Endothelial cell of umbilical vein (primary cell): ENCODE results near the gene EPS8L1. TPM values are rescaled to one million over a fixed set of nuclear protein-coding genes. Genes with fewer than 3 reads are reported as not detected.
A peak's percentile ranks its signal among the peaks of the same experiment; 100 is the strongest.

Source experiments
- BruUV-seq: library from RNA; stranded (reverse); fragments of 400-500 nt; replicated peaks from 2 replicates; lab custom pipeline; 2021; lab: Mats Ljungman, UMichigan
- CTCF ChIA-PET: fragments of 300-600, 350-600 bp; sonication (Branson Sonifier 250); formaldehyde crosslinking; loops from one replicate; lab custom pipeline; 2021; ENCODE audit warnings: antibody characterized with exemption, inconsistent platforms; lab: Charles Lee
- POLR2A ChIA-PET: fragments of 300-600, 350-600 bp; sonication (Branson Sonifier 250); formaldehyde crosslinking; loops from one replicate; lab custom pipeline; 2021; ENCODE audit warnings: antibody characterized with exemption, inconsistent platforms; lab: Charles Lee
- DNase-seq: peaks from one replicate; pipeline ENCODE4 v3.0.0-alpha.2; 2011; ENCODE audit warnings: low read depth, low spot score
- FAIRE-seq: peaks from 2 replicates; lab custom pipeline; 2011; peaks lifted over from hg19 to GRCh38; lab: Jason Lieb, UNC
- H2AFZ ChIP-seq: 2 replicates; pipeline ENCODE4 v1.6.0; 2012; ENCODE audit warnings: low read depth, low read length, control low read depth, inconsistent platforms
- H3K27ac ChIP-seq: 2 replicates; pipeline ENCODE4 v1.5.1; 2011; ENCODE audit warnings: low read depth, mild to moderate bottlenecking, control low read depth, low read length, moderate library complexity; ENCODE audit not compliant: insufficient read depth
- H3K27me3 ChIP-seq, 2 experiments: 2 replicates each; pipeline versions ENCODE4 v1.6.0 to v1.6.1; 2011; ENCODE audit warnings: low read length in 2 of 2, mixed read lengths in 1 of 2; ENCODE audit not compliant: control insufficient read depth in 2 of 2, insufficient read depth in 2 of 2
- H3K36me3 ChIP-seq, 2 experiments: 2 replicates in 1 of 2; 3 replicates in 1 of 2; pipeline ENCODE4 v1.5.1; 2011; ENCODE audit warnings: low read length in 2 of 2, mild to moderate bottlenecking in 1 of 2, moderate library complexity in 1 of 2; ENCODE audit not compliant: control insufficient read depth in 2 of 2, insufficient read depth in 2 of 2; ENCODE audit errors: extremely low read depth in 1 of 2
- H3K4me1 ChIP-seq: 3 replicates; pipeline ENCODE4 v1.5.1; 2011; ENCODE audit warnings: mild to moderate bottlenecking, low read length; ENCODE audit not compliant: control insufficient read depth, insufficient read depth; ENCODE audit errors: extremely low read depth
- H3K4me2 ChIP-seq: 2 replicates; pipeline ENCODE4 v1.6.1; 2011; ENCODE audit warnings: low read length, control low read depth, mixed read lengths; ENCODE audit not compliant: insufficient read depth
- H3K4me3 ChIP-seq, 3 experiments: fragments of 200-600 bp in 1 of 3; sonication (generic), shearing (Covaris generic) in 1 of 3; replicated peaks in 1 of 3; 2 replicates each; pipeline ENCODE4 v1.5.1; 2011 to 2016; ENCODE audit warnings: control low read depth in 3 of 3, low read length in 3 of 3, mild to moderate bottlenecking in 2 of 3, inconsistent platforms in 1 of 3, low read depth in 1 of 3, moderate library complexity in 1 of 3; ENCODE audit not compliant: insufficient read depth in 1 of 3
- H3K79me2 ChIP-seq: 2 replicates; pipeline ENCODE4 v1.6.0; 2012; ENCODE audit warnings: low read length, inconsistent platforms; ENCODE audit not compliant: control insufficient read depth, insufficient read depth
- H3K9ac ChIP-seq: replicated peaks from 2 replicates; pipeline ENCODE3; 2011; ENCODE audit warnings: low read length, control low read depth; ENCODE audit not compliant: insufficient read depth; ENCODE audit errors: extremely low read depth
- H3K9me1 ChIP-seq: replicated peaks from 3 replicates; pipeline ENCODE4 v1.6.0; 2011; ENCODE audit warnings: mild to moderate bottlenecking, low read length; ENCODE audit not compliant: control insufficient read depth, insufficient read depth; ENCODE audit errors: extremely low read depth
- H3K9me3 ChIP-seq: replicated peaks from 2 replicates; pipeline ENCODE4 v1.5.1; 2012; ENCODE audit warnings: low read length, inconsistent platforms; ENCODE audit not compliant: control insufficient read depth, insufficient read depth
- H4K20me1 ChIP-seq: replicated peaks from 2 replicates; pipeline ENCODE3; 2011; ENCODE audit warnings: mild to moderate bottlenecking, low read length; ENCODE audit not compliant: control insufficient read depth, insufficient read depth; ENCODE audit errors: extremely low read depth
- GATA2 ChIP-seq: IDR thresholded peaks from 2 replicates; pipeline ENCODE4 v1.7.0; 2011; ENCODE audit warnings: low read depth, mild to moderate bottlenecking, moderate library complexity, mixed read lengths, low read length; ENCODE audit not compliant: insufficient read length, insufficient read depth
- MYC ChIP-seq: IDR thresholded peaks from one replicate; pipeline ENCODE4 v1.6.1; 2011; ENCODE audit warnings: mild to moderate bottlenecking, low read depth, low read length
- POLR2AphosphoS5 ChIP-seq: IDR thresholded peaks from 2 replicates; pipeline ENCODE4 v1.6.1; 2012; ENCODE audit warnings: low read depth, mild to moderate bottlenecking, control low read depth, low read length, moderate library complexity; ENCODE audit not compliant: insufficient read depth
- dilution Hi-C: fragments of 300-500 bp; cut with MboI; formaldehyde crosslinking; loops from one replicate; pipeline ENCODE4 v1.15.0; 2019; ENCODE audit warnings: low sequenced_read_pairs; ENCODE audit not compliant: extremely low pct_ligation_motif_present
- intact Hi-C: fragments of 100-400 bp; cut with micrococcal nuclease; formaldehyde crosslinking; loops from one replicate; pipeline ENCODE4 v1.10.0; 2022
- polyA plus RNA-seq, 4 experiments: library from polyadenylated mRNA; depleted of rRNA in 3 of 4; stranded (reverse) in 3 of 4; unstranded in 1 of 4; fragments of >200 nt; gene quantifications; 2 replicates each; pipeline versions ENCODE4 v1.2.1 to v1.2.3, GENCODE V29; 2011 to 2012; ENCODE audit warnings: missing spikeins in 1 of 4
- total RNA-seq: library from RNA; stranded (reverse); gene quantifications from 2 replicates; pipeline ENCODE4 v1.2.3, GENCODE V29; 2021
- TF ChIP-seq, protein P1 (sequence below): IDR thresholded peaks from 2 replicates; pipeline ENCODE4 v1.6.1; 2011; ENCODE audit not compliant: insufficient read depth, insufficient read length
- TF ChIP-seq, protein P2 (sequence below), 2 donors: IDR thresholded peaks; 1 replicate in 1 of 2; 2 replicates in 1 of 2; pipeline ENCODE4 v1.5.1; 2011; ENCODE audit warnings: low read length in 2 of 2, mild to moderate bottlenecking in 2 of 2, moderate library complexity in 2 of 2, control low read depth in 1 of 2, inconsistent platforms in 1 of 2, low read depth in 1 of 2; ENCODE audit not compliant: insufficient read depth in 1 of 2; ENCODE audit errors: extremely low read depth in 1 of 2

The EPS8L1 gene
- total and polyA plus RNA-seq, 2 donors (not counting 3 experiments of a cell fraction or from before 2014, with no cell fraction given) = 15.9 to 28.9 TPM

DNA sequence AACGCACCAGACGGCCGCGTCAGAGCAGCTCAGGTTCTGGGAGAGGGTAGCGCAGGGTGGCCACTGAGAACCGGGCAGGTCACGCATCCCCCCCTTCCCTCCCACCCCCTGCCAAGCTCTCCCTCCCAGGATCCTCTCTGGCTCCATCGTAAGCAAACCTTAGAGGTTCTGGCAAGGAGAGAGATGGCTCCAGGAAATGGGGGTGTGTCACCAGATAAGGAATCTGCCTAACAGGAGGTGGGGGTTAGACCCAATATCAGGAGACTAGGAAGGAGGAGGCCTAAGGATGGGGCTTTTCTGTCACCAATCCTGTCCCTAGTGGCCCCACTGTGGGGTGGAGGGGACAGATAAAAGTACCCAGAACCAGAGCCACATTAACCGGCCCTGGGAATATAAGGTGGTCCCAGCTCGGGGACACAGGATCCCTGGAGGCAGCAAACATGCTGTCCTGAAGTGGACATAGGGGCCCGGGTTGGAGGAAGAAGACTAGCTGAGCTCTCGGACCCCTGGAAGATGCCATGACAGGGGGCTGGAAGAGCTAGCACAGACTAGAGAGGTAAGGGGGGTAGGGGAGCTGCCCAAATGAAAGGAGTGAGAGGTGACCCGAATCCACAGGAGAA, 39.9 kb downstream of the EPS8L1 start:
- FAIRE-seq (peak; percentile 38), DNase-seq (peak; percentile 21)
- ChIA-PET POLR2A (interaction anchor here (0.7 to 1.8 kb wide), 2 partner anchors 29 to 539 kb away, joined by 4 to 6 read pairs; partner anchors contain the start of gene U2AF2), CTCF (interaction anchor here (4.8 kb wide), 1 partner anchor 28 kb away, joined by 38 read pairs; no protein-coding TSS in a partner anchor)
- Histone ChIP-seq H4K20me1 (no peaks in the 10 kb centered on the region), H3K4me1 (peaks cover 20% of the 10 kb centered on the region), H3K27ac (peak overlapping the region; percentile 59), H3K9me3 (no peaks in the 10 kb centered on the region), H3K9ac (peak overlapping the region; percentile 78), H3K4me3 (peak overlapping the region; percentile 30 to 92 (median 75)), H3K4me2 (peak overlapping the region; percentile 71), H3K9me1 (no peaks in the 10 kb centered on the region), H3K79me2 (peaks cover 57% of the 10 kb centered on the region), H3K27me3 (no peaks in the 10 kb centered on the region), H2AFZ (no peak overlapping the region), H3K36me3 (no peaks in the 10 kb centered on the region)
- TF ChIP-seq GATA2 = peak; percentile 52
- no peak for TF ChIP-seq MYC
- BruUV-seq = no TSS peak
- dilution Hi-C loops = no loop called here
- intact Hi-C loops = loop anchor here (2.0 to 5.0 kb wide), 2 partner anchors 53 to 653 kb away; partner anchors contain the start of genes LENG9 and RDH13

DNA sequence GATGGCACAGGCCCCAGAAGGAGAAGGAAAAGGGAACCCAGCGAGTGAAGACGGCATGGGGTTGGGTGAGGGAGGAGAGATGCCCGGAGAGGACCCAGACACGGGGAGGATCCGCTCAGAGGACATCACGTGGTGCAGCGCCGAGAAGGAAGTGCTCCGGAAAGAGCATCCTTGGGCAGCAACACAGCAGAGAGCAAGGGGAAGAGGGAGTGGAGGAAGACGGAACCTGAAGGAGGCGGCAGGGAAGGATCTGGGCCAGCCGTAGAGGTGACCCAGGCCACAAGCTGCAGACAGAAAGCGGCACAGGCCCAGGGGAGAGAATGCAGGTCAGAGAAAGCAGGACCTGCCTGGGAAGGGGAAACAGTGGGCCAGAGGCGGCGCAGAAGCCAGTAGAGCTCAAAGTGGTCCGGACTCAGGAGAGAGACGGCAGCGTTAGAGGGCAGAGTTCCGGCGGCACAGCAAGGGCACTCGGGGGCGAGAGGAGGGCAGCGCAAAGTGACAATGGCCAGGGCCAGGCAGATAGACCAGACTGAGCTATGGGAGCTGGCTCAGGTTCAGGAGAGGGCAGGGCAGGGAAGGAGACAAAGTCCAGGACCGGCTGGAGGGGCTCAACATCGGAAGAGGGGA, 40.7 kb downstream of the EPS8L1 start:
- dilution Hi-C loops (no loop called here), intact Hi-C loops (loop anchor here (2.0 to 5.0 kb wide), 2 partner anchors 54 to 654 kb away; partner anchors contain the start of genes LENG9 and RDH13)
- no peak overlapping the region for H2AFZ ChIP-seq
- H3K36me3 ChIP-seq = no peaks in the 10 kb centered on the region
- H3K9ac ChIP-seq = peak overlapping the region; percentile 78
- POLR2A ChIA-PET = interaction anchor here (0.8 to 1.8 kb wide), 3 partner anchors 30 to 291 kb away, joined by 3 to 4 read pairs (median 3); partner anchors contain the start of gene UBE2S
- H3K9me3 ChIP-seq = no peaks in the 10 kb centered on the region
- DNase-seq (peak; percentile 31), FAIRE-seq (peak; percentile 86)
- H3K4me3 ChIP-seq = peak overlapping the region; percentile 30 to 92 (median 75)
- CTCF ChIA-PET = interaction anchor here (0.8 to 4.8 kb wide), 2 partner anchors 25 to 28 kb away, joined by 3 to 38 read pairs; no protein-coding TSS in a partner anchor
- H3K9me1 ChIP-seq = no peaks in the 10 kb centered on the region
- peaks cover 57% of the 10 kb centered on the region for H3K79me2 ChIP-seq
- no peaks in the 10 kb centered on the region for H4K20me1 ChIP-seq
- peaks cover 20% of the 10 kb centered on the region for H3K4me1 ChIP-seq
- TSS peak; percentile 51 for BruUV-seq
- peak overlapping the region; percentile 59 for H3K27ac ChIP-seq
- no peaks in the 10 kb centered on the region for H3K27me3 ChIP-seq
- TF ChIP-seq, protein P1, sequence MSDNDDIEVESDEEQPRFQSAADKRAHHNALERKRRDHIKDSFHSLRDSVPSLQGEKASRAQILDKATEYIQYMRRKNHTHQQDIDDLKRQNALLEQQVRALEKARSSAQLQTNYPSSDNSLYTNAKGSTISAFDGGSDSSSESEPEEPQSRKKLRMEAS = peak; percentile 72
- TF ChIP-seq, protein P2, sequence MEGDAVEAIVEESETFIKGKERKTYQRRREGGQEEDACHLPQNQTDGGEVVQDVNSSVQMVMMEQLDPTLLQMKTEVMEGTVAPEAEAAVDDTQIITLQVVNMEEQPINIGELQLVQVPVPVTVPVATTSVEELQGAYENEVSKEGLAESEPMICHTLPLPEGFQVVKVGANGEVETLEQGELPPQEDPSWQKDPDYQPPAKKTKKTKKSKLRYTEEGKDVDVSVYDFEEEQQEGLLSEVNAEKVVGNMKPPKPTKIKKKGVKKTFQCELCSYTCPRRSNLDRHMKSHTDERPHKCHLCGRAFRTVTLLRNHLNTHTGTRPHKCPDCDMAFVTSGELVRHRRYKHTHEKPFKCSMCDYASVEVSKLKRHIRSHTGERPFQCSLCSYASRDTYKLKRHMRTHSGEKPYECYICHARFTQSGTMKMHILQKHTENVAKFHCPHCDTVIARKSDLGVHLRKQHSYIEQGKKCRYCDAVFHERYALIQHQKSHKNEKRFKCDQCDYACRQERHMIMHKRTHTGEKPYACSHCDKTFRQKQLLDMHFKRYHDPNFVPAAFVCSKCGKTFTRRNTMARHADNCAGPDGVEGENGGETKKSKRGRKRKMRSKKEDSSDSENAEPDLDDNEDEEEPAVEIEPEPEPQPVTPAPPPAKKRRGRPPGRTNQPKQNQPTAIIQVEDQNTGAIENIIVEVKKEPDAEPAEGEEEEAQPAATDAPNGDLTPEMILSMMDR (IDR thresholded peaks at IDR 0.05; ENCODE audit: extremely low read depth in 1 of 2, insufficient read depth in 1 of 2, low read depth in 1 of 2, low read length in 2 of 2) = no peak
- TF ChIP-seq POLR2AphosphoS5 = peak; percentile 30
- no peak for TF ChIP-seq GATA2
- peak overlapping the region; percentile 71 for H3K4me2 ChIP-seq
